H9 (cell line): ENCODE results near the gene CD19. TPM values are rescaled to one million over a fixed set of nuclear protein-coding genes. Genes with fewer than 3 reads are reported as not detected.

Experiments
- DNase-seq: peaks from one replicate; pipeline ENCODE4 v3.0.0-alpha.2; 2017
- H2AFZ ChIP-seq: one replicate; pipeline ENCODE4 v1.6.1; 2013; ENCODE audit warnings: mild to moderate bottlenecking, low read length, control low read depth, moderate library complexity
- H2AK5ac ChIP-seq: 2 replicates; pipeline ENCODE4 v1.6.1; 2013; ENCODE audit warnings: low read length, control low read depth, mixed read lengths; ENCODE audit not compliant: insufficient read length
- H2BK120ac ChIP-seq: one replicate; pipeline ENCODE4 v1.6.1; 2013; ENCODE audit warnings: low read depth, mild to moderate bottlenecking, low read length, control low read depth, inconsistent platforms; ENCODE audit not compliant: poor library complexity, severe bottlenecking
- H2BK12ac ChIP-seq: 2 replicates; pipeline ENCODE4 v1.6.1; 2013; ENCODE audit warnings: low read length, control low read depth, mixed read lengths, low read depth; ENCODE audit not compliant: insufficient read length
- H2BK15ac ChIP-seq: 2 replicates; pipeline ENCODE4 v1.6.1; 2013; ENCODE audit warnings: low read depth, low read length, control low read depth
- H2BK20ac ChIP-seq: one replicate; pipeline ENCODE4 v1.6.1; 2013; ENCODE audit warnings: low read depth, mild to moderate bottlenecking, low read length, control low read depth, inconsistent platforms; ENCODE audit not compliant: poor library complexity, severe bottlenecking
- H2BK5ac ChIP-seq: 2 replicates; pipeline ENCODE4 v1.6.1; 2013; ENCODE audit warnings: low read length, control low read depth, mixed read lengths; ENCODE audit not compliant: insufficient read length
- H3K14ac ChIP-seq: 2 replicates; pipeline ENCODE4 v1.6.1; 2013; ENCODE audit warnings: low read length, control low read depth; ENCODE audit not compliant: insufficient read depth
- H3K18ac ChIP-seq: 2 replicates; pipeline ENCODE4 v1.6.1; 2013; ENCODE audit warnings: low read depth, mild to moderate bottlenecking, mixed read lengths, low read length, control low read depth; ENCODE audit not compliant: insufficient read length
- H3K23ac ChIP-seq: 2 replicates; pipeline ENCODE4 v1.6.1; 2013; ENCODE audit warnings: low read length, control low read depth, mixed read lengths, low read depth; ENCODE audit not compliant: insufficient read length
- H3K23me2 ChIP-seq: 2 replicates; pipeline ENCODE4 v1.6.1; 2013; ENCODE audit warnings: low read depth, mild to moderate bottlenecking, mixed read lengths, low read length, control low read depth; ENCODE audit not compliant: insufficient read length, poor library complexity, severe bottlenecking
- H3K27ac ChIP-seq: 2 replicates; pipeline ENCODE4 v1.5.1; 2013; ENCODE audit warnings: low read length, control low read depth, mixed read lengths, low read depth; ENCODE audit not compliant: insufficient read length
- H3K27me3 ChIP-seq: 2 replicates; pipeline ENCODE4 v1.6.1; 2013; ENCODE audit warnings: low read length, control low read depth, inconsistent platforms; ENCODE audit not compliant: insufficient read depth
- H3K4ac ChIP-seq: 2 replicates; pipeline ENCODE4 v1.6.1; 2013; ENCODE audit warnings: low read depth, mild to moderate bottlenecking, control low read depth, inconsistent platforms, low read length, moderate library complexity
- H3K4me1 ChIP-seq: 2 replicates; pipeline ENCODE4 v1.6.1; 2013; ENCODE audit warnings: low read length, control low read depth, inconsistent platforms; ENCODE audit not compliant: insufficient read depth
- H3K4me2 ChIP-seq: 2 replicates; pipeline ENCODE4 v1.6.1; 2013; ENCODE audit warnings: low read length, control low read depth, mixed read lengths; ENCODE audit not compliant: insufficient read length, insufficient read depth
- H3K56ac ChIP-seq: 2 replicates; pipeline ENCODE4 v1.6.1; 2013; ENCODE audit warnings: low read depth, mild to moderate bottlenecking, mixed read lengths, low read length, control low read depth; ENCODE audit not compliant: insufficient read length
- H3K79me1 ChIP-seq: 2 replicates; pipeline ENCODE4 v1.6.1; 2013; ENCODE audit warnings: low read depth, mild to moderate bottlenecking, moderate library complexity, low read length, control low read depth, inconsistent platforms; ENCODE audit not compliant: insufficient read depth, poor library complexity, severe bottlenecking
- H3K79me2 ChIP-seq: 2 replicates; pipeline ENCODE4 v1.6.1; 2013; ENCODE audit warnings: low read length, control low read depth, inconsistent platforms; ENCODE audit not compliant: insufficient read depth
- H3K9ac ChIP-seq: 2 replicates; pipeline ENCODE4 v1.6.1; 2013; ENCODE audit warnings: low read length, control low read depth, mixed read lengths; ENCODE audit not compliant: insufficient read length; ENCODE audit errors: extremely low read depth
- H3K9me3 ChIP-seq: one replicate; pipeline ENCODE4 v1.6.1; 2013; ENCODE audit warnings: low read depth, low read length, inconsistent platforms; ENCODE audit not compliant: control insufficient read depth
- H3T11ph ChIP-seq: one replicate; pipeline ENCODE4 v1.6.1; 2013; ENCODE audit warnings: mild to moderate bottlenecking, low read length, control low read depth, inconsistent platforms
- H4K20me1 ChIP-seq: one replicate; pipeline ENCODE4 v1.6.1; 2013; ENCODE audit not compliant: control insufficient read depth, insufficient read length, insufficient read depth
- H4K5ac ChIP-seq: 2 replicates; pipeline ENCODE4 v1.6.1; 2013; ENCODE audit warnings: low read depth, mild to moderate bottlenecking, mixed read lengths, low read length, control low read depth; ENCODE audit not compliant: insufficient read length
- H4K8ac ChIP-seq: replicated peaks from 2 replicates; pipeline ENCODE4 v1.6.1; 2013; ENCODE audit warnings: low read length, control low read depth, mixed read lengths, low read depth; ENCODE audit not compliant: insufficient read length
- H4K91ac ChIP-seq: 2 replicates; pipeline ENCODE4 v1.6.1; 2013; ENCODE audit warnings: low read depth, mild to moderate bottlenecking, moderate library complexity, mixed read lengths, low read length, control low read depth; ENCODE audit not compliant: insufficient read length
- H3K27ac Mint-ChIP-seq, 3 experiments: 2 replicates in 2 of 3; 3 replicates in 1 of 3; pipeline ENCODE4 v1.8.0; 2020 to 2021; ENCODE audit warnings: mixed read lengths in 3 of 3, mild to moderate bottlenecking in 1 of 3, moderate library complexity in 1 of 3
- H3K27me3 Mint-ChIP-seq: 2 replicates; pipeline ENCODE4 v1.8.0; 2021; ENCODE audit warnings: low read depth, mild to moderate bottlenecking, moderate library complexity, mixed read lengths
- H3K36me3 Mint-ChIP-seq, 3 experiments: 2 replicates in 2 of 3; 3 replicates in 1 of 3; pipeline ENCODE4 v1.8.0; 2020 to 2021; ENCODE audit warnings: low read depth in 3 of 3, mixed read lengths in 3 of 3; ENCODE audit not compliant: insufficient read depth in 1 of 3
- H3K4me1 Mint-ChIP-seq, 2 experiments: 2 replicates each; pipeline ENCODE4 v1.8.0; 2020; ENCODE audit warnings: mixed read lengths in 2 of 2
- H3K4me3 Mint-ChIP-seq, 2 experiments: 2 replicates in 1 of 2; 3 replicates in 1 of 2; pipeline ENCODE4 v1.8.0; 2020 to 2021; ENCODE audit warnings: mild to moderate bottlenecking in 2 of 2, mixed read lengths in 2 of 2, moderate library complexity in 1 of 2
- H3K9me3 Mint-ChIP-seq, 2 experiments: 2 replicates in 1 of 2; 3 replicates in 1 of 2; pipeline ENCODE4 v1.8.0; 2020; ENCODE audit warnings: mild to moderate bottlenecking in 2 of 2, mixed read lengths in 2 of 2, moderate library complexity in 1 of 2
- CTCF ChIP-seq: fragments of 200-600 bp; sonication (generic); conservative IDR thresholded peaks from 3 replicates; pipeline ENCODE4 v1.8.0; 2021; ENCODE audit warnings: antibody characterized with exemption, mild to moderate bottlenecking
- WGBS: extraction: QIAGEN DNeasy Blood & Tissue Kit; methylation state at CpG from one replicate; pipeline ENCODE4 v1.1.7; 2013; ENCODE audit warnings: missing lambda C conversion rate, low lambda C conversion rate, mixed read lengths; ENCODE audit not compliant: insufficient read length; ENCODE audit errors: extremely low coverage; 5-methylcytosine and 5-hydroxymethylcytosine counted together
- total RNA-seq: library from RNA; stranded (reverse); gene quantifications from 2 replicates; pipeline ENCODE4 v1.2.1, GENCODE V29; 2021

CD19 gene
- total RNA-seq, 1 experiment from 2014 or later = 0.50 TPM

- H3K79me2 ChIP-seq = no peaks in the 10 kb centered on the region
- no peak overlapping the region for H2BK20ac ChIP-seq
- no peak overlapping the region for H2BK120ac ChIP-seq
- TF ChIP-seq CTCF = no peak; the same call in 2 of the 3 replicates
- H3K23me2 ChIP-seq = peaks cover 11% of the 10 kb centered on the region
- H4K5ac ChIP-seq = no peak overlapping the region
- WGBS = no CpG with 5 or more reads among the region's 24 CpGs
- H3K4me3 Mint-ChIP-seq = peak overlapping the region in 1 of 2 experiments; percentile 28; a peak in 1 of 5 replicates
- H3K4me1 Mint-ChIP-seq = peaks cover 26 to 46% of the 10 kb centered on the region in 2 experiments
- H3K36me3 Mint-ChIP-seq = peaks cover 0 to 5% (median 4%) of the 10 kb centered on the region in 3 experiments; a peak in 3 of 7 replicates
- no peak overlapping the region for H2AK5ac ChIP-seq
- no peak overlapping the region for H3K14ac ChIP-seq
- H3K9me3 ChIP-seq = no peaks in the 10 kb centered on the region
- H3K4ac ChIP-seq = no peak overlapping the region
- H3K56ac ChIP-seq = no peak overlapping the region
- peak; percentile 62 for DNase-seq
- H3K27ac ChIP-seq = no peak overlapping the region
- no peak overlapping the region for H3K9ac ChIP-seq
- H3K4me1 ChIP-seq = peaks cover 6% of the 10 kb centered on the region; the same call in 1 of the 2 replicates
- no peak overlapping the region for H4K8ac ChIP-seq
- H4K20me1 ChIP-seq = no peaks in the 10 kb centered on the region
- H3K9me3 Mint-ChIP-seq = no peaks in the 10 kb centered on the region; a peak in 1 of 5 replicates
- no peak overlapping the region for H4K91ac ChIP-seq
- H3K4me2 ChIP-seq = no peak overlapping the region
- H3K27ac Mint-ChIP-seq = no peak overlapping the region
- no peak overlapping the region for H3K23ac ChIP-seq
- H3T11ph ChIP-seq = no peak overlapping the region
- H3K18ac ChIP-seq = no peak overlapping the region
- H3K27me3 Mint-ChIP-seq = peaks cover 18% of the 10 kb centered on the region
- no peak overlapping the region for H2BK12ac ChIP-seq
- H2BK15ac ChIP-seq = no peak overlapping the region
- H3K79me1 ChIP-seq = no peaks in the 10 kb centered on the region
- H2AFZ ChIP-seq = no peak overlapping the region
- H2BK5ac ChIP-seq = no peak overlapping the region
- peaks cover 6% of the 10 kb centered on the region; the same call in 1 of the 2 replicates for H3K27me3 ChIP-seq
These were observed 49.1 kb upstream of the CD19 start for GRCh38 chr16:28882551-28883160.
